DND-41 (cell line): Measurements from ENCODE around the gene PTPRN2.

Experiments
- ATAC-seq: fragments of 200-7000 bp; cut with Tn5 transposase; 3 replicates; pipeline ENCODE4 v1.9.1; 2021; ENCODE audit warnings: low read depth; ENCODE audit not compliant: insufficient read depth
- DNase-seq: peaks from one replicate; pipeline ENCODE4 v3.0.0-alpha.2; 2020
- H2AFZ ChIP-seq: 2 replicates; pipeline ENCODE4 v1.6.0; 2012; ENCODE audit warnings: low read depth, low read length
- H3K27ac ChIP-seq: 2 replicates; pipeline ENCODE4 v1.5.1; 2012; ENCODE audit warnings: low read length, inconsistent platforms
- H3K27me3 ChIP-seq: fragments of 200-600 bp; sonication (generic); 2 replicates; pipeline ENCODE4 v1.6.0; 2012; ENCODE audit warnings: low read length, mild to moderate bottlenecking, inconsistent platforms; ENCODE audit not compliant: insufficient read depth, poor library complexity
- H3K36me3 ChIP-seq: 2 replicates; pipeline ENCODE4 v1.5.1; 2012; ENCODE audit warnings: low read length, inconsistent platforms; ENCODE audit not compliant: insufficient read depth
- H3K4me1 ChIP-seq: 2 replicates; pipeline ENCODE4 v1.5.1; 2012; ENCODE audit warnings: mild to moderate bottlenecking, low read length; ENCODE audit not compliant: insufficient read depth
- H3K4me2 ChIP-seq: 2 replicates; pipeline ENCODE4 v1.6.0; 2012; ENCODE audit warnings: mild to moderate bottlenecking, moderate library complexity, low read length, inconsistent platforms; ENCODE audit not compliant: insufficient read depth
- H3K4me3 ChIP-seq, 2 experiments: fragments of 200-600 bp in 1 of 2; shearing (Covaris generic) in 1 of 2; 2 replicates each; pipeline ENCODE4 v1.5.1; 2012 to 2016; ENCODE audit warnings: inconsistent platforms in 2 of 2, low read length in 2 of 2, mild to moderate bottlenecking in 2 of 2, low read depth in 1 of 2, moderate library complexity in 1 of 2
- H3K79me2 ChIP-seq: 2 replicates; pipeline ENCODE4 v1.6.0; 2012; ENCODE audit warnings: low read length, inconsistent platforms; ENCODE audit not compliant: insufficient read depth
- H3K9ac ChIP-seq: 2 replicates; pipeline ENCODE4 v1.6.0; 2012; ENCODE audit warnings: low read depth, mild to moderate bottlenecking, inconsistent platforms, low read length, moderate library complexity
- H3K9me3 ChIP-seq: 2 replicates; pipeline ENCODE4 v1.5.1; 2012; ENCODE audit warnings: low read length, moderate library complexity, mild to moderate bottlenecking, inconsistent platforms; ENCODE audit not compliant: insufficient read depth, severe bottlenecking
- H4K20me1 ChIP-seq: 2 replicates; pipeline ENCODE4 v1.6.0; 2012; ENCODE audit warnings: low read length; ENCODE audit not compliant: insufficient read depth
- CTCF ChIP-seq: IDR thresholded peaks from 2 replicates; pipeline ENCODE4 v1.5.1; 2012; ENCODE audit warnings: borderline replicate concordance, low read length, moderate library complexity, mild to moderate bottlenecking; ENCODE audit not compliant: poor library complexity, severe bottlenecking; ENCODE audit errors: extremely low read depth
- EZH2 ChIP-seq: IDR thresholded peaks from 3 replicates; pipeline ENCODE4 v1.6.1; 2012; ENCODE audit warnings: borderline replicate concordance, low read depth, mild to moderate bottlenecking, moderate library complexity, low read length, inconsistent platforms; ENCODE audit not compliant: severe bottlenecking

PTPRN2 gene

GRCh38 chr7:158028290-158028941 lies 559.2 kb downstream of the PTPRN2 start:
- no peak overlapping the region for H3K9ac ChIP-seq
- H3K4me1 ChIP-seq: no peaks in the 10 kb centered on the region
- H3K27me3 ChIP-seq: no peaks in the 10 kb centered on the region
- no peaks in the 10 kb centered on the region for H4K20me1 ChIP-seq
- H3K9me3 ChIP-seq: no peaks in the 10 kb centered on the region
- no peak overlapping the region for H3K27ac ChIP-seq
- no peak for ATAC-seq
- no peak for TF ChIP-seq EZH2
- no peak for TF ChIP-seq CTCF
- no peak overlapping the region for H3K4me2 ChIP-seq
- no peak overlapping the region for H2AFZ ChIP-seq
- no peaks in the 10 kb centered on the region for H3K36me3 ChIP-seq
- no peak overlapping the region for H3K4me3 ChIP-seq
- no peak for DNase-seq
- H3K79me2 ChIP-seq: no peaks in the 10 kb centered on the region

- TF ChIP-seq CTCF (no peak), EZH2 (no peak)
- Histone ChIP-seq H3K9me3 (no peaks in the 10 kb centered on the region), H3K79me2 (no peaks in the 10 kb centered on the region), H3K4me2 (no peak overlapping the region), H2AFZ (no peak overlapping the region), H3K27me3 (no peaks in the 10 kb centered on the region), H3K9ac (no peak overlapping the region), H3K36me3 (no peaks in the 10 kb centered on the region), H3K27ac (no peak overlapping the region), H3K4me3 (no peak overlapping the region), H4K20me1 (no peaks in the 10 kb centered on the region), H3K4me1 (no peaks in the 10 kb centered on the region)
- DNase-seq (no peak), ATAC-seq (no peak)
Measured at GRCh38 chr7:158027646-158028045, 560.0 kb downstream of the PTPRN2 start.

GRCh38 chr7:158026636-158027265 lies 560.9 kb downstream of the PTPRN2 start:
- H3K9me3 ChIP-seq: no peaks in the 10 kb centered on the region
- no peaks in the 10 kb centered on the region for H4K20me1 ChIP-seq

More at GRCh38 chr7:158026636-158027265, 560.9 kb downstream of the PTPRN2 start:
- Histone ChIP-seq H3K4me3 (no peak overlapping the region), H3K36me3 (no peaks in the 10 kb centered on the region), H3K79me2 (no peaks in the 10 kb centered on the region), H2AFZ (no peak overlapping the region), H3K9ac (no peak overlapping the region), H3K27ac (no peak overlapping the region), H3K27me3 (no peaks in the 10 kb centered on the region), H3K4me1 (no peaks in the 10 kb centered on the region), H3K4me2 (no peak overlapping the region)
- DNase-seq (no peak), ATAC-seq (no peak)
- TF ChIP-seq CTCF (no peak), EZH2 (no peak)
